Activated CD4-positive, CD25-positive, alpha-beta regulatory T cell treated with anti-CD3 and anti-CD28 coated beads, Interleukin-2, amount 50 U/mL, for 16 hours (primary cell): ENCODE measurements around the gene SPATA45.
"Not testable (repeated sequence)": the region's sequence is repeated elsewhere in the genome, so short reads cannot be mapped to it uniquely, and the experiment has no call there.

Source experiments
- DNase-seq: peaks from one replicate; pipeline ENCODE4 v3.0.0-alpha.2; 2020; ENCODE audit warnings: low read depth, low spot score

SPATA45 gene

DNA sequence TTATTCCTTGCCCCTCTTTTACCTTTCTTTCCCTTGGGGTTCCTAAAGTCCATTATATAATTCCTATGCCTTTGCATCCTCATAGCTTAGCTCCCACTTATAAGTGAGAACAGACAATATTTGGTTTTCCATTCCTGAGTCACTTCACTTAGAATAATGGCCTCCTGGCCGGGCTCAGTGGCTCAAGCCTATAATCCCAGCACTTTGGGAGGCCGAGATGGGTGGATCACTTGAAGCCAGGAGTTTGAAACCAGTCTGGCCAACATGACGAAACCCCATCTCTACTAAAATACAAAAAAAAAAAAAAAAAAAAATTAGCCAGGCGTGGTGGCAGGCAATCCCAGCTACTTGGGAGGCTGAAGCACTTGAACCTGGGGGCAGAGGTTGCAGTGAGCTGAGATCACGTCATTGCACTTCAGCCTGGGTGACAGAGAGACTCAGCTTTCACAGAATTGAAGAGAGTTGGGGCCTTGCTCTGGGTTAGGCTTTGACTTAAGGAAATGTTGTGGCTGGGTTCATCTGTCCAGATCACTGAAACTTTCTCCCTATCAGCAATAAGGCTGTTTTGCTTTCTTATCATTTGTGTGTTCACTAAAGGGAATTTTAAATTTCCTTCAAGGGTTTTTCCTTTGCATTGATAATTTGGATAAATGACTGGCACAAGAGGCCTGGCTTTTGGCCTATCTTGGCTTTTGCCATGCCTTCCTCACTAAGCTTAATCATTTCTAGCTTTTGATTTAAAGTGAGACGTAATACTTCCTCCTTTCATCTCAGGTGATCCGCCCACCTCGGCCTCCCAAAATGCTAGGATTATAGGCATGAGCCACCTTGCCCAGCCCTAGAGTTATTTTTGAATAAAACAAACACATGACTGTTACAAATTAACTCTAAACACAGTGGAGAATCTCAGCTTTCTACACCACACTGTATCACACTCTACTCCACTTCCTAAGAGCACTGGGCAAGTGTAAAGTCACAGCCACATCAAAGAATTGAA, 13.9 kb downstream of the SPATA45 start:
- not testable (repeated sequence) for DNase-seq

DNA sequence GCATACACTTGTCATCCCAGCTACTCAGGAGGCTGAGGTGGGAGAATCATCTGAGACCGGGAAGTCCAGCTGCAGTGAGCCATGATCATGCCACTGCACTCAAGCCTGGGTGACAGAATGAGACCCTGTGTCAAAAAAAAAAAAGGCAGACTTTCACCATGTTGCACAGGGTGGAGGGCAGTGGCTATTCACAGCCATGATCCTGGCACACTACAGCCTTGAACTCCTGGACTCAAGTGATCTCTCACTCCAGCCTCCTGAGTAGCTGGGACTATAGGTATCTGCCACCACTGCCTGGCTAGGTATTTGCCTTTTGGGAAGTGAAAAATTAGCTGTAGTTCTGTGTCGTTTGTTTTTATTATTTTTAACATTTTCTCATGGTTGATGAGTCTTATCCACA, 19.1 kb downstream of the SPATA45 start:
- DNase-seq: no peak

DNA sequence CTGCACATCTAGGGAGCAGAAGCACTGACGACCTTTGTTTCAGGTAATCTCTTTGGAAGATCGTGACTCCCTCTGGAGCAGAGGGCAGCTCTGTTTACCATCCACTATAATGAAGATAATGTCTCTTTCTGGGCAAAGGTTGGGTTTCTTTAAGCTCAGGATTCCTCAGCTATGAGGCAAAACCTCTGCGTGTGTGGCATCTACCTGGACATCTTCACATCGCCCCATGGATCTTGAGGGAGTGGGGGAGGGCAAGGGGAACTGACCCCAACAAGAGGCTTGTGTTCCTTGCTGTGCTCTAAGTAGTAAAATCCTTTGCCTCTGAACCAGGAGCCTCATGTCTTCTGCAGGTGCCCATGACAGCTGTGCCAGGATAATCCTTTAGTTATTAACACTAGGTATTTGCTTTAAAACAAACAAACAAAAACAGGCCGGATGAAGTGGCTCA, 19.6 kb downstream of the SPATA45 start:
- no peak for DNase-seq

DNA sequence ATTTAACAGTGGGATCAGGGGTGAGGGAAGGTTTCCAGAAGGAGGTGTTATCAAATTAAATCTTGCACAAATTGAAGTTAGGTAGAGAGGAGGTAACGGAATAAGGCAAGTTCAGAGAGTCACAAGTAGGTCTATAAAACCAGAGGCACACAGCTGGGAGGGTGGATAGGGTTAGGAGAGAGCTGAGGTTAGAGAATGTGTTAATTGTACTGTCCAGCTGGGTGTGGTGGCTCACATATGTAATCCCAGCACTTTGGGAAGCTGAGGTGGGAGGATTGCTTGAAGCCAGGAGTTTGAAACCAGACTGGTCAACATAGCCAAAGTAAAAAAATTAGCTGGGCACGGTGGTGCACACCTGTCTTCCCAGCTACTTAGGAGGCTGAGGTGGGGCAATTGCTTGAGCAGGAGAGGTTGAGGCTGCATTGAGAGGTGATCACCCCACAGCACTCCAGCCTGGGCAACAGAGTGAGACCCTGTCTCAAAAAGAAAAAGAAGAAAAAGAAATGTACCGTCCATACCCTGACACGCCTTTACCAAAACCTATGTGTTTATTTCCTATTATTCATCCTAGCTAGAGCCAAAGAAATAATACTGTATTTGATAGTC, 20.2 kb downstream of the SPATA45 start:
- DNase-seq: no peak

DNA sequence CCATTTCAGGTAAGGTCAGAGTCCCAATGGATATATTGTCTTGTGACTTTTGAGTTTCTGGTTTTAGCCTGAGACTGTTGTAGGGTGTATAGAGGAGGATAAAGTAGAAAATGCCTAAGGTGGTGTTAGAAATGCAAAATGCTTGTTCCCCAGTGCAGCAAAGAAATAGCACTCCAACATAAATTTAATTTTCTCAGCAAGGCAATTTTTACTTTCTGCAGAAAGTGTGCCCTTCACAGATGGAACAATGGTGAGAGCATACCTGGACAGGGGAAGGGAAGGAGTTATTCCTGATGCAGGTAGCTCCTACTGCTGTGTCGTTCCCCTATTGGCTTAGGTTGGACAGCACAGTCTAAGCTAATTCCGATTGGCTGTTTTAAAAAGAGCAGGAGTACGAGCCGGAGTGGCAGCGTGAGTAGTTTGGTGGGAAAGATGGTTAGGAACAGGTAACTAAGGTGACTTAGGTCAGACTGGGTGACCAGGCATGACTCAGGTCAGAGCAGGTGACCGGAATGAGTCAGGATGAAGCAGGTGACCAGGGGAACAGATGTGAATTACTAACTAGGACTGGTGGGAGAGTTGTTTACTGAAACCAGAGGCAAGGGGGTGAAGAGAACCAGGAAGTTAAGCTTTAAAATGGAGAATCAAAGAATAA, 21.5 kb downstream of the SPATA45 start:
- DNase-seq: no peak

DNA sequence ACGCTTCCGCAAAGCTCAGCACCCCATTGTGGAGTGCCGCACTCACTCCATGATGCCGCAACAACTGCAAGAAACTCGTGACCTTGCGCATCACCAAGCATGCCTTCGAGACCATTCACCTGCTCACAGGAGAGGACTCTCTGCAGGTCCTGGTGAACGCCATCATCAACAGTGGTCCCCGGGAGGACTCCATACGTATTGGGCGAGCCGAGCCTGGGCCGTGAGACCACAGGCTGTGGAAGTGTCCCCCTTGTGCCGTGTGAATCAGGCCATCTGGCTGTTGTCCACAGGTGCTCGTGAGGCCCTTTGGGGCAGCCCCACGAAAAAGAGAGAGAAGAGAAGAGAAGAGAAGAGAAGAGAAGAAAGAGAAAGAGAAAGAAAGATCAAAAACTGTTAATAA, 23.2 kb downstream of the SPATA45 start:
- DNase-seq: no peak

DNA sequence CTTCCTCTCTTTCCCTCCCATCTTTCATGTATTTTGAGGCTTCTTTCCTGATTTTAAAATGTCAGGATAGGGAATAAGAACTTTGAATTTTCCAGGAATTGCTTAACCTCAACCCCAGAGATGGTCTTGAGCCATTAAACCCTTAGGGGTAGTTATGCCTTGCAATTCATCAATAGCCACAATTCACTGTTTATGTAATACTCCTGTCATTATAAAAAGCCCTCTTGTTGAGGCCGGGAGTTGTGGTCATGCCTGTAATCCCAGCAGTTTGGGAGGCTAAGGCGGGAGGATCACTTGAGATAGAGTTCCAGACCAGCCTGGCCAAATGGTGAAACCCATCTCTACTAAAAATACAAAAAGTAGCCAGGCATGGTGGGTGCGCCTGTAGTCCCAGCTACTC, 24.5 kb downstream of the SPATA45 start:
- no peak for DNase-seq

DNA sequence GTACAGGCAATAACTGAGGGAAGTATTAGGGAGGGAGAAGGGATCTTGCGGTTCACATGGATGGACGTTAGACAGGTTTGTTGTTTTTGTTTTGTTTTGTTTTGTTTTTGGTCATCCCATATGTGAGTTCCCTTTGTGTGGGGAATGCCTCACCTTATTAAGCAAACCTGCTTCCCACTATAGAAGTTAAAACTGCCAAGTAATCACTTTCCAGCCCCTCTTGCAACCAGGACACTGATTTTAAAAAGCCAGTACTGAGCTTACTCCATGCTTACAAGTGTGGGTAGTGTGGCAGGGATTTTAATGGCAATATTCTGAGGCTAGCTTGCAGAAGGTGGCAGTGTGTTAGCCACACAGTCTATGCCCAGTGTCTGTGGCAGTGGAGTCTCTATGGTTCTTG, 26.5 kb downstream of the SPATA45 start:
- DNase-seq: no peak

DNA sequence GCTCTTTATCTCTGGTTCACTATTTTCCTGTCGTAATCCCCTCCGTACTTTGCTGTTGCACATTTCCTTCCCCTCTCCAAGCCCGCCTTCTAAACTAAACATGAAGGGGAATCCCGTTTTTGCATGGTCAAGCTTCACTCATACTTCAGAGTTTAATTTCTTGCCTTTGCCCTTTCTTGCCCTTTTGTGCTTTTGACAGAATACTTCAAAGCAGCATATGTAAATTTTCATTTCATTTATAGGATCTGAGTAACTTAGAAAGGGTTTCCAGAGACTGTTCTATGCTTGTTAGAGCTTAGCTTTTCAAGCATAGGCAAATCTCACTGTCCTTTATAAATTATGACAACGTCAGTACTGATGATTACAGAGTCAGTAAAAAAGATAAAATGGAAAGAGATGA, 27.7 kb downstream of the SPATA45 start:
- no peak for DNase-seq

DNA sequence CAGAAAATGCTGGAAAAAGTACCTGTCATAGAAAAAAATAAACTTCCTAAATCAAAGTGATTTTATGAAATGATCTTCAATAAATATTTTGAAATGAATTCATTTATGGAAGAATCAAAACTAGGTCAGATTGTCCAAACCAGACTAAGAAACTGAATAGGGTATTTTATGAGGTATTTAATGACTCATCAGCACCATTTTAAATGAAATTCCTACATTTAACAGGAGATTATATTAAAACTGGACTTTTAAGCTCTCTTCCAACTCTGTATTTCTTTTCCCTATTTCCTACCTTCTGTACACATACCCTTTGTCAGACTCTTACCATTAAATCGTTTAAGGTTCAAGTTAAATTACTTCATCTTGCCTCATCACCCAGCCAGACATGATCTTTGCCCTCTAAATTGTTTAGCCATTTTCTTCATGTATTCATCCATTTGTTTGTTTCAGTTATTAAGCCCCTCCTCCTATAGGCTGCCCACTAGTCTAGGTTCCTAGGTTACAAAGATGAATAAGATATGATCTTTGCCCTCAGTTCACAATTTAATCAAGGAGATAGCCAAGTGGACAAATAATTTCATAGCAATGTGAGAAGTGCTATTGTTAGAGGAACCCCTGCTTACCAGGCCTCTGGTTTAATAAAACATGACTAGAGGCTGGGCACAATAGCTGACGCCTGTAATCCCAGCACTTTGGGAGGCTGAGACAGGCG, 30.7 kb downstream of the SPATA45 start:
- DNase-seq: no peak

DNA sequence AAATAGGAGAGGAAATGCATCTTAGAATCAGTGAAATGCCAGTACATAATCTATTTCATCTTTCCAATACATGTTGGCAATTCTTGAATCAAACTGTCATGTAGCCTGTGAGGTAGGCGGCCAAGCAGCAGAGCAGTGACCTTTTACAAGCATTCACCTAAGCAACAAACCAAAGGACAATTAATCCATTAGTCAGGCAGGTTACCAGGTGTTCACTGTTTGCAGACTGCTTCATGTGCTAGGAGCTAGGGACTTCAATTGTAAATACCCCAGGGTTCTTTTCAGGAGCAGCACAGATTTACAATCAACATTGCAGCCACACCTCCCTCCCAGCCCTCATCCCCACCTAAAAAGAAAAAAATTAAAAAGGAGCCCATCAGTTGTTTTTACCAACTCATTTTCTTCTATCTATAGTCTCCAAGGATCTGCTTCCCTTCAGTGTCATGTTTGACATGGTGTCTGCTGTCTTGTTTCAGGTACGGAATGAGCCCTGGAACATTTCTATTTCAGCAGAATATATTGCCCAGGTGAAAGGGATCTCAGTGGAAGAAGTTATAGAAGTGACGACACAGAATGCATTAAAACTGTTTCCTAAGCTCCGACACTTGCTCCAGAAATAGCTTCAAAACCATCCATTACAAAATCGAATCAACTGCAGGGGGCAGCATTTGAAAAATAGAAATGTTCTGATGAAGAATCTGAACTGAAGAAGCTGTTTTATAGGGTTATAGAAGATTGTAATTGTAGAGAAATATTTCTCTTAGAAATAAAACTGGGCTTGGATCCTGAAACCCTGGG, 32.7 kb downstream of the SPATA45 start:
- DNase-seq: no peak

DNA sequence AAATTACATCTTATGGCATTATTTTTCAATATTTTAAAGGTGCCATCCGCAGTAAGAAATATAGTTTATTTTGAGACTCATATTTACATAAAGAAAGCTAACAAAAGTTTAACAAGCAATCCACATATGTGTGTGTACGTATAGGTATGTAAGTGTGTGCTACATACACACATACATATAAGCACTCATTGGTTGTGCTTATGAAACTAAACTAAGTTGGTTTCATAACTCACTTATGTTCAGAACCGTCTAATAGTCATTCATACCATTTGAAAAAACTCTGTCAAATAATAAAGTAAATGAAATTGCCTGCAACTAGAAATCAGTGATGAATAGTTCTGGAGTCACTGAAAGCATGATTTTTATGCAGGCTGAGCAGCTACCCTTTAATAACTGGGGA, 41.7 kb downstream of the SPATA45 start:
- no peak for DNase-seq

DNA sequence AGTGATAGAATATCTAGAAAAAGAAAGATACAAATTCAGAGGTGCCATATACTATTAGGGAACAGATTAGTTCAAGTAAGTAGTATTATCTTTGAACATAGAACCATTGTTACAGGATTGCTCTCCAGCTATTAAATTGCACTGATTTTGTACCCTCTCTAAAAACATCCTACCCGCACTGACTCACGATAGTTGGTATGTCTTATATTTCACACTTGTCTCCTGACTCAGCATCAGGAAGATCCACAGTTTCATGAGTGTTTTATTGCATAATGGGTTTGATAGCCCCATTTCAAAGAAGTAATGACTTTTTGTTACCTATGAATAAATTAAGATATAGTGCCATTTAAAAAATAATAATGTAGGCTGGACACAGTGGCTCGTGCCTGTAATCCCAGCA, 49.8 kb downstream of the SPATA45 start:
- DNase-seq: no peak

DNA sequence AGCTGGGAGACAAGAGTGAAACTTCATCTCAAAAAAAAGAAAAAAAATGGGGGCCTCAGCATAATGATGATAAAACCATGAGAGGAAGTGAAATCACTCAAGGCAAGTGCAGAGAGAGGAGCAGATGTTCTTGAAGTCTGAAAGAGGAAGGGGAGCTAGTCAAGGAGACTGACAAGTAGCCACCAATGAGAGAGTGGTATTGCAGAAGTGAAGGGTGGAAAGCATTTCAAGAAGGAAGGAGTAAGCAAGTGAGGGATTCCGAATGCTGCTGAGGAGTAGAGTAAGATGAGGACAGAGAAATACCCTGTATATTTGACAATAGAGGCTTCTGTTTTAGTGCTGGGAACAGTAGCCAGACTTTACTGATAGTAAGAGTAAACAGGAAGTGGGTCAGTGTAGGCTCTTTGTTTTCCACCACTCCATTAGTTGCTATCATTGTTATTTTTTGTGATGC, 52.9 kb downstream of the SPATA45 start:
- no peak for DNase-seq

DNA sequence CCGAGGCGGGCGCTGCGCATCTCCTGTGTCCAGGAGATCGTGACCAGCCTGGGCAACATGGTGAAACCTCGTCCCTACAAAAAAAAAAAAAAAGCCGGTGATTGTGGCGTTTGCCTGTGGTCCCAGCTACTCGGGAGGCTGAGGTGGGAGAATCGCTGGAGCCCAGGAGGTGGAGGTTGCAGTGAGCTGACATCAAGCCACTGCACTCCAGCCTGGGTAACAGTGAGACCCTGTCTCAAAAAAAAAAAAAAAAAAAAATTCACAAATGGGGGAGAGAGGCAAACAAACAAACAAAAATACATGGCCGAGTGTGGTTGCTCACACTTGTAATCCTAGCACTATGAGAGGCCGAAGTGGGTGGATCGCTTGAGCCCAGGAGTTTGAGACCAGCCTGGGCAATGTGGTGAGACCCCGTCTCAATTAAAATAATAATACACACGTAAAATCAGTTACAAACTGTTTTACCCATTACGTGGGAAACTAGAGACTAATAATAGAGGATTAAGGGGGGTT, 55.0 kb downstream of the SPATA45 start:
- no peak for DNase-seq

DNA sequence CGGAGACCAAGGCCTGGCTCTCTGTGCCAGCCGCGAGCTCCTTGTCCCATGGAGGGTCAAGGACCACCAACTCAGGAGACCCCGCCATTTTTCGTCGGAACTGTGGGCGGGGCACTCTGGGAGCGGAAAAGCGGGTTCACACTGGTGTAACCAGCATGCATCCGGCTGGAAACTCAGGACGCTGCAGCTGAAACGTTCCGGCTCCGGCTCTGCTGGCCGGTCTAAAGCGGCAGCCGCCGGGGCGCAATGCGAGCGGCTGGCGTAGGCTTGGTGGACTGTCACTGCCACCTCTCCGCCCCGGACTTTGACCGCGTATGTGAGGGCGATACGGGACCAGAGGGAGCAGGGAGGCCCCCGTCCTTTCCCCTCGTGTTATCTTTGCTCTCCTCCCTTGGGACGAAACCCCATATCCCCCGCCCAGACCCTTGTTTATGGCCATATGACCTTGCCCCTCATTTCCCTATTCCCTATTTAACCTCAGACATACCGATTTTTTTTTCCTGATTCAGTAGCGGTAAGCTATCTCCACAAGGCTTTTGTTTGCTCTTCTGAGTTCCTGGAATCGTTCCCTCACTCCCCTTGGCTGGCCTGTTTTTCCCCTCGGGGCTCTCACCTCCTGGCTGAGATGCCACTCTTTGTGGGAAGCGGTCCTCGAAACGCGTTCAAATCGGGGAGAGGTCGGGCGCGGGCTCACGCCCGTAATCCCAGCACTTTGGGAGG, 55.6 kb downstream of the SPATA45 start, which contains the start of the genes NSL1 and TATDN3:
NSL1 (minus strand) TSS at position 102 of the 720 bp plus-strand sequence; CDS start at position 88, 14 bp downstream.
TATDN3 (plus strand) TSS at position 219 of the 720 bp plus-strand sequence; CDS start at position 247, 28 bp downstream.
- peak; percentile 91 for DNase-seq

DNA sequence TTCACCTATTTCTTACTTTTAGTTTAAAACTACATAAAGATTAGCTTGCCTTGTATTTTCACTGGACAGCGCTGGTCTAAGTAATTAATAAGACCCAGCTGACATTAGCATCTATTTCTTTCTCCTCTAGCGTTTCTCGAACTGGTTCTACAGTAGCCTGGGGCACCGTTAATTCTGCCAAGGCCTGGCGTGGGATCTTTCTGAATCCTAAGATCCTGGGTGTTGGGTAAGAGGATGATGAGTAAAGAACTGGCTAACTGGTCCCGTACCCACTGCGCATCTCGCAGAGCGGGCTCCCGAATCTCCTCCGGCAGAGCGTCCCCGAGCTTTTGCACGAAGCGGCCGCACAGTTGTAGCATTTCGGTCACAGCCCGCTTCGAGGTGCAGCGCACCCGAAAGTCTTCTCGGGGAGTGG, 56.2 kb downstream of the SPATA45 start:
- DNase-seq: no peak

DNA sequence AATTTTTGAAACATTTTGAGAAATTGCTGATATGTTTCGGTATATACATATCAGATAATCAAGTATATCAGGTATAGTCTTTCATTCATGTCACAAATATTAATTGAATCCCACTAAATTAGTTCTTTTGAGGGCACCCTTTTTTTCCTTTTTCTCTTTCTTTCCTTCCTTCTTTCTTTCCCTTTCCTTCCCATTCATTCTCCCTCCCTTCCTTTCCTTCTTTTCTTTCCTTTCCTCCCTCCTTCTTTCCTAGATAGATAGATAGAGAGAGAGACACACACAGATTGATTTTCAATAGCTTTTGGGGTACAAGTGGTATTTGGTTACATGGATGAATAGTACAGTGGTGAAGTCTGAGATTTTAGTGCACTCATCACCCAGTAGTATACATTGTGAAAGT, 61.6 kb downstream of the SPATA45 start:
- no peak for DNase-seq

DNA sequence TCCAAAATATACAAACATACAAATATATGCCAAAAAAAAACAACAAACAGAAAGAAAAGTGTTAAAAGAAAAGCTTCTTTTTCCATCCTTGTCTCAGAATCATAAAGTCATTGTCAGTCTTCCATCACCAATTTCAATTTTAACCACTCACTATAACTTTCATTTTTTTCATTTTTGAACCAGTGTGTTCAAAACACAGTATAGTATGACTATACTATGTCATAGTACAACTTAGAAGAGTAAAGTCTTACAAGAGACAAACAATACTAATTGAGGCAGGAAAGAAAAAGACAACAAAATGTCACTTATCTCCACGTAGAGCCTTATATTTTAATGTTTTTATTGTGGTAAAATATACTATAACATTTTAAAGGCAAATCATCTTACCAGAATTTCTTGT, 63.5 kb downstream of the SPATA45 start:
- no peak for DNase-seq
